Bone marrow (tissue), 2 donors: Measurements from ENCODE around the gene CWC27.
"Not testable (repeated sequence)": the region's sequence is repeated elsewhere in the genome, so short reads cannot be mapped to it uniquely, and the experiment has no call there.

Experiments used
- DNase-seq, 2 donors: peaks; one replicate each; lab custom pipeline; 2025; lab: John Stamatoyannopoulos, UW

CWC27 gene

GRCh38 chr5:64788156-64788555 lies 19.4 kb downstream of the CWC27 start:
- no peak for DNase-seq

DNA sequence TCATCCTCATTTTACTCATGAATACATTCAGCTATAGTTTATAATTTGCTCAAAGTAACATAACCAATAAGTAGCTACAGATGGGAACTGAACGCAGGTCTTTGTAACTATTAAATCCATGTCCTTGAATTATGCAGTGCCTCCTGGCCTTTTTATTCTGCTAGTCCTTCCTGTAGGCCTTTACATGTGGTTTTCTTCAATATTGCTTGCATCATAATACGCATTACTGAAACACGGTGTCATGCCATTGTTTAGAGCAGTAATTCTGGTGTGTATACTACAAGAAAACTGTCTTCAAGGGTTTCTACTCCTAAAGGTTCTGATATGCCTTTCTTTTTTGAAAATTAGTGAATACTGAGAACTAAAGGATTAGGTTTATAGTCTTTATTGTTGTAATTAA lies 20.7 kb downstream of the CWC27 start:
- DNase-seq, result no peak

GRCh38 chr5:64790210-64790609 lies 21.5 kb downstream of the CWC27 start:
- DNase-seq, result no peak

GRCh38 chr5:64792469-64792868 lies 23.7 kb downstream of the CWC27 start:
- DNase-seq, result no peak

DNA sequence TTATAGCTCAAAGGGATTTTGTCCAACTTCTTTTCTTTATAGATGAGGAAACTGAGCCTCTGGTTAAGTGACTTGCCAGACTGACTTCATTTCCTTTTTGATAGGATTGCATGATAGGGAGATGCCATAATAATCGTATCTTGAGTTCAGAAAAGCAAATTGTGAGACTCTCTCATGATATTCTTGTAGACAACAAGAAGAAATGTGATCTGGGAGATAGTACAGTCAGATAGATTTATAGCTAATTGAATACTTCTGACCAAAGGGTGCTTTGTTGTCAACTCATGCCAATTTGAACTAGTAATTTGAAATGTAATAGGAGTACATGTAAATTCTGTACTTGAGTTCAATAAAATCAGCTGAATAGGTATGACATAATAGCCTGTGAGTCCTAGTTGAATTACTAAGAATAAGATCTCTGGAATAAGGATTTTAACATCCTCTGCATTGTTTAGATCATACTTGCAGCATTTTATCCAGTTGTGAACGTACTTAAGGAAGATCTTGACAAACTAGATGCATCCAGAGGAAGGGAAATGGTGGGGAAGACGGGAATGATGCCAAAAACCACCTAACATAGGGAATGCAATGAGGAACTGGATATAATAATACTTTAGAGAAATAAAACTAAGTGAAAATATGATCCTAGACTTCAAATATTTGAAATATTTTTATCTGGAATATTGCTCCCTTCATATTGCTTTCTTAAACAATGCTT lies 25.5 kb downstream of the CWC27 start:
- no peak for DNase-seq

DNA sequence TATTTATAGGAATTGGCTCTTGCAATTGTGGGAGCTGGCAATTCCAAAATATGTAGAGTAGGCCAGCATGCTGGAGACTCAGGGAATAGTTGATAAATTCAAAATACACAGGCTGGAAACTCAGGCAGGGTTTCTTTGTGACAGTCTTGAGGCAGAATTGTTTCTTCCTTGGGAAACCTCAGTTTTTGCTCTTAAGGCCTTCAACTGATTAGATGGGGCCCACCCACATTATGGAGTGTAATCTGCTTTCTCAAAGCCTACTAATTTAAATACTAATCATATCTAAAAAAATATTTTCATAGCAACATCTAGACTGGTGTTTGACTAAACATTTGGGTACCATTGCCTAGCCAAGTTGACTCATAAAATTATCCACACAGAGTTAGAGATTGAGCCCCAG lies 27.6 kb downstream of the CWC27 start:
- no peak for DNase-seq

- no peak for DNase-seq
These were observed 32.2 kb downstream of the CWC27 start for GRCh38 chr5:64800926-64801325.

GRCh38 chr5:64806537-64806936 lies 37.8 kb downstream of the CWC27 start:
- no peak for DNase-seq

DNA sequence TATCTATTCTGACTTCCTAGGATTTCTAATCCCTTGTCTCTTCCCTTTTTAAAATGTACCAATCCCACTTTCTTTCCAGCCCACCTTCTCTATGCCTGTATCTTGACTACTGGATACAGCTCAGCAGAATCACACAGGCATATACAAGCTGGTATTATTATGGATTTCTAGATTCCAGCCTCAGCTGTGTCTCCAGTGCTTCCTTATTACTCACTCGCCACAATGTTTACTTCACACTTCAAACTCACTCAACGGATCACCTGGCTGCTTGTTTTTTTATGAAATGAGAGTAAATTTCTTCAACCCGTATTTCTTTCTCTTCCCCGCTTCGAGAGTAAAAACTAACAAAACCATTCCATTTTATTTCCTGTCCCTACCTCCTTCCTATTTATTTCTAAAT lies 38.8 kb downstream of the CWC27 start:
- DNase-seq, result no peak

GRCh38 chr5:64811050-64811640 lies 42.4 kb downstream of the CWC27 start:
- peak in 1 of 2 donors; percentile 35 for DNase-seq

GRCh38 chr5:64814073-64814472 lies 45.3 kb downstream of the CWC27 start:
- DNase-seq, result no peak

- DNase-seq, result no peak
These were observed 49.5 kb downstream of the CWC27 start for GRCh38 chr5:64818245-64818644.

- not testable (repeated sequence) for DNase-seq
These were observed 50.6 kb downstream of the CWC27 start for GRCh38 chr5:64819345-64819744.

- no peak for DNase-seq
These were observed 53.6 kb downstream of the CWC27 start for GRCh38 chr5:64822320-64822719.

DNA sequence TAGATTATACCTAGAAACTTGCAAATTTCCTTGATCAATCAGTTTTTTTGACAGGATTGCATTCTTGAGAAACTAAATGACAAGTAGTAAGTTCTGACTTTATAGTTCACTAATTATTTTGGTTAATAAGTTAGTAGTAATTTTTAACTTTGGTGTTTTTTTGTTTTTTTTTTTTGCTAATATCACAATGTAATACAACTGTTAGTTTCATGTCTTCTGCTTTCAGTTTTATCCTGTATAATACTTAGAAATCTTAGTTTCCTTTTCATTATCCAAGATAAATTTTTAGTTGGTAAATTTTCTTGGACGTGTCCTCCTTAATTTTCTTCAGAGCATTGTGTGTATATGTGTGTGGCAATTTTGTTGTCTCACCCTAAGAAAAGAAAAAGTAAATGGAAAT lies 57.8 kb downstream of the CWC27 start:
- no peak for DNase-seq

- DNase-seq, result no peak
These were observed 59.0 kb downstream of the CWC27 start for GRCh38 chr5:64827703-64828102.

- not testable (repeated sequence) for DNase-seq
These were observed 61.9 kb downstream of the CWC27 start for GRCh38 chr5:64830650-64831049.

- DNase-seq, result no peak
These were observed 63.3 kb downstream of the CWC27 start for GRCh38 chr5:64831996-64832395.

GRCh38 chr5:64834037-64834436 lies 65.3 kb downstream of the CWC27 start:
- no peak for DNase-seq

- no peak for DNase-seq
These were observed 65.9 kb downstream of the CWC27 start for GRCh38 chr5:64834611-64835010.

DNA sequence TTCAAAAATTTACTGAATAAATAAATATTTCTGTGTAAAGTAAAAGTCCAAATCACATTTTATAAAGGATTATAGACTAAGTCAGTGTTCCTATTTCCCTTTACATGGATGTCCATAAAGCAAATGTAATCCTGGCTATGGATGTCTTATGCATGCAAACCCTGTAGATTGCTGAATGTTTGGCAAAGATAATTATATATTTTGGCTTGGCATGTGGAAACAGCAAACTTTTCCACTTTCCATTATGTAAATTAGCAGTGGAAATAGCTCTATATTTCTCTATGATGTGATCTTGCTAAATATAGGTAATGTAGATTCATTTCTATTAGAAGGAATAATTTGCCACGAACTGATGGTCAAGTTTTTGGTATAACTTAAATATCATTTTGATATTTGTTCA lies 66.5 kb downstream of the CWC27 start:
- no peak for DNase-seq

DNA sequence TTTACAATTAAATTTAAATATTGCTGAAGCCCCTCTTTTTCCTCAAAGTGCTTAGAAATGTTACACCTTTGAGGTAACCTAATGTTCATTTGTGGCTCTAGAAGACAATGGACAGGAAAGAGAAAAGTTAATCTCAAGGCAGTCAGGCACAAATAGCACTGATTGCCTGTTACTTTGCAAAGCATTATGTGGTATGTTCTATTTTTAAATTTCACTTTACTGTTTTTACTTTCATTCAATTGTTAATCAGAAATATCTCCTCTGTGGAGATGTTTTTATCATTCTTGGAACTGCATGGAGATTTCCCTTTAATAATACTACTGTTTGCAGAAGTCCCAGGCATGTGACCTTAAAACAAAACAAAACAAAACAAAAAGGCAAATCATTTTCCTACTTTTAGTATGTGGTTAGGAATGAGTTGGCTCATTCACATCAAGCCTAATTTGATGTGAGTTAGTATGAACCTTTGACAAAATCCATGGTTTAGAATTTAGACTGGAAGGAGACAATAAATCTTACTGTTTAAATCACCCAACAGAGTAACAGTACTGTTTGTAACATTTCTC lies 67.5 kb downstream of the CWC27 start:
- no peak for DNase-seq

DNA sequence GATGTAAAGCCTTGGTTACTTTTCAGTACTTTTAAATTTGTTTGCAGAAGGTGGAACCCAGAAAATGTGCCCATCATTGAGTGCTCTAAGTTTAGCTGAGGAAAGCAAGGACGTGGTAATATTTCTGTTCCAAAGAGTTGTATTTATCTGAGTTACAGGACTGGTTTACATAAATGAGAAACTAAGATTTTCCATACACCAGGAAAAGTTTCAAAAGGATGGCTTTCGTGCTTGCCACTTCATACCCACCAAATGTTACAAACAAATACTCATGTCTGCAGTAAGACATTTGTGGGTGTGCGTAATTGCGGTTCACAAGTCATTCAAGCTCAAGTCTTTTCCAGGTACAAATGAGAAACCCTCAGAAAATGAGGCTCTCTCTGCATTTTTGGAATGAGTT lies 68.1 kb downstream of the CWC27 start:
- DNase-seq, result no peak

DNA sequence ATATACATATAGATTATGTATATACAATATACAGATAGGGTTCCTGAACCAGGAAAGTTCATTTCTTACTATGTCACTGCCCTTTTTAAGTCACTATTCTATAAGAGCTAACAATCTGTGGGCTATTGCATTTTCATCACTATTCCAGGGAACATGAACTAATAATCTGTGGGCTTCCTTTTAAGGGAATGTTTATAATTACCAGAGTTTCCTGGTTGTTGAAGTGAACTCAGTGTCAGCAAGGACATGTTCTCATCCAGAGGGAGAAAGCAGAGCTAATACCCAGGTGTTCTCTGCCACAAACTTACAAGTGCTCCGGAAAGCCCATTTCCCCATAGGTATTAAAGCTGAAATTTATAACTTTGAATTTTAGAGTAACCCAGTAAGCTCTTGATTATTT lies 69.6 kb downstream of the CWC27 start:
- DNase-seq, result no peak
